H1 (cell line): ENCODE results near the gene PRDM1. TPM values are rescaled to one million over a fixed set of nuclear protein-coding genes. Genes with fewer than 3 reads are reported as not detected.

Experiments used
- CTCF ChIA-PET: fragments of 300-600 bp; sonication (Branson Sonifier 250); formaldehyde crosslinking; loops from one replicate; lab custom pipeline; 2021; ENCODE audit not compliant: partially characterized antibody; lab: Charles Lee
- POLR2A ChIA-PET: fragments of 300-600 bp; sonication (Branson Sonifier 250); formaldehyde crosslinking; loops from one replicate; lab custom pipeline; 2021; ENCODE audit warnings: inconsistent platforms; ENCODE audit not compliant: partially characterized antibody; lab: Charles Lee
- DNase-seq, 2 experiments: peaks; one replicate each; pipeline versions ENCODE4 v3.0.0 to v3.0.0-alpha.2; 2010 to 2022; ENCODE audit warnings: low spot score in 2 of 2, low read depth in 1 of 2, mixed read lengths in 1 of 2
- FAIRE-seq: peaks from 2 replicates; lab custom pipeline; 2011; peaks lifted over from hg19 to GRCh38; lab: Jason Lieb, UNC
- H2AFZ ChIP-seq: 2 replicates; pipeline ENCODE4 v1.8.1; 2012; ENCODE audit warnings: low read length, inconsistent platforms
- H2AK5ac ChIP-seq: 2 replicates; pipeline ENCODE4 v1.6.1; 2013; ENCODE audit warnings: low read depth, low read length
- H2BK120ac ChIP-seq: replicated peaks from 2 replicates; pipeline ENCODE3; 2013; ENCODE audit warnings: low read depth, low read length, inconsistent platforms
- H2BK12ac ChIP-seq: 2 replicates; pipeline ENCODE4 v1.6.1; 2013; ENCODE audit warnings: low read depth, low read length
- H2BK15ac ChIP-seq: 2 replicates; pipeline ENCODE4 v1.6.1; 2013; ENCODE audit warnings: low read length
- H2BK20ac ChIP-seq: 2 replicates; pipeline ENCODE4 v1.6.1; 2013; ENCODE audit warnings: low read length
- H2BK5ac ChIP-seq: 2 replicates; pipeline ENCODE4 v1.6.1; 2013; ENCODE audit warnings: low read depth, low read length
- H3K14ac ChIP-seq: 2 replicates; pipeline ENCODE4 v1.6.1; 2013; ENCODE audit warnings: inconsistent platforms; ENCODE audit not compliant: insufficient read length
- H3K18ac ChIP-seq: 2 replicates; pipeline ENCODE4 v1.6.1; 2013; ENCODE audit warnings: low read length; ENCODE audit errors: extremely low read depth
- H3K23ac ChIP-seq: 2 replicates; pipeline ENCODE4 v1.6.1; 2013; ENCODE audit warnings: inconsistent platforms; ENCODE audit not compliant: insufficient read length
- H3K23me2 ChIP-seq: 2 replicates; pipeline ENCODE4 v1.6.1; 2013; ENCODE audit warnings: low read depth, low read length
- H3K27ac ChIP-seq: 2 replicates; pipeline ENCODE4 v1.6.1; 2011; ENCODE audit warnings: low read depth, low read length, inconsistent platforms
- H3K27me3 ChIP-seq, 4 experiments: replicated peaks in 1 of 4; 1 replicate in 1 of 4; 2 replicates in 3 of 4; pipeline versions ENCODE4 v1.6.1 to v1.8.1; 2011 to 2013; ENCODE audit warnings: low read length in 3 of 4, mild to moderate bottlenecking in 3 of 4, inconsistent platforms in 2 of 4, mixed read lengths in 2 of 4, moderate library complexity in 1 of 4; ENCODE audit not compliant: control insufficient read depth in 3 of 4, insufficient read depth in 3 of 4; ENCODE audit errors: extremely low read depth in 1 of 4
- H3K36me3 ChIP-seq, 4 experiments: 2 replicates each; pipeline versions ENCODE4 v1.6.1 to v1.8.1; 2011 to 2013; ENCODE audit warnings: mild to moderate bottlenecking in 4 of 4, low read length in 3 of 4, moderate library complexity in 2 of 4, control low read depth in 1 of 4, inconsistent platforms in 1 of 4; ENCODE audit not compliant: insufficient read depth in 4 of 4, control insufficient read depth in 2 of 4
- H3K4ac ChIP-seq: replicated peaks from 2 replicates; pipeline ENCODE3; 2013; ENCODE audit warnings: low read length, low read depth, mixed read lengths, inconsistent platforms; ENCODE audit not compliant: insufficient read length
- H3K4me1 ChIP-seq, 4 experiments: replicated peaks in 1 of 4; 1 replicate in 1 of 4; 2 replicates in 3 of 4; pipeline versions ENCODE4 v1.6.1 to v1.8.1; 2011 to 2013; ENCODE audit warnings: low read length in 3 of 4, inconsistent platforms in 2 of 4, mixed read lengths in 1 of 4; ENCODE audit not compliant: insufficient read depth in 4 of 4, control insufficient read depth in 3 of 4
- H3K4me2 ChIP-seq, 2 experiments: 2 replicates each; pipeline versions ENCODE4 v1.6.1 to v1.8.1; 2011 to 2013; ENCODE audit warnings: low read depth in 2 of 2, low read length in 2 of 2, control low read depth in 1 of 2, inconsistent platforms in 1 of 2, mild to moderate bottlenecking in 1 of 2; ENCODE audit not compliant: insufficient read depth in 1 of 2
- H3K4me3 ChIP-seq, 4 experiments: fragments of 200-600, 300-600 bp in 1 of 4; sonication (generic), shearing (Covaris generic), sonication (Bioruptor Twin) in 1 of 4; 2 replicates each; pipeline versions ENCODE4 v1.5.1 to v1.8.1; 2011 to 2016; ENCODE audit warnings: low read length in 4 of 4, low read depth in 3 of 4, control low read depth in 2 of 4, inconsistent platforms in 2 of 4, mild to moderate bottlenecking in 2 of 4, mixed read lengths in 1 of 4, moderate library complexity in 1 of 4; ENCODE audit not compliant: insufficient read depth in 2 of 4; ENCODE audit errors: extremely low read depth in 1 of 4
- H3K56ac ChIP-seq: replicated peaks from 2 replicates; pipeline ENCODE3; 2013; ENCODE audit warnings: low read depth, mild to moderate bottlenecking, mixed read lengths, low read length, inconsistent platforms; ENCODE audit not compliant: insufficient read length
- H3K79me1 ChIP-seq: 2 replicates; pipeline ENCODE4 v1.6.1; 2013; ENCODE audit warnings: low read depth, low read length, control low read depth
- H3K79me2 ChIP-seq, 2 experiments: 2 replicates each; pipeline versions ENCODE4 v1.6.1 to v1.8.1; 2012 to 2013; ENCODE audit warnings: low read length in 2 of 2, mild to moderate bottlenecking in 2 of 2, inconsistent platforms in 1 of 2; ENCODE audit not compliant: insufficient read depth in 2 of 2, control insufficient read depth in 1 of 2
- H3K9ac ChIP-seq, 4 experiments: replicated peaks in 1 of 4; 1 replicate in 1 of 4; 2 replicates in 3 of 4; pipeline versions ENCODE4 v1.6.1 to v1.8.1; 2011 to 2013; ENCODE audit warnings: low read depth in 3 of 4, low read length in 3 of 4, control low read depth in 2 of 4, mild to moderate bottlenecking in 2 of 4, moderate library complexity in 2 of 4, inconsistent platforms in 1 of 4; ENCODE audit errors: extremely low read depth in 1 of 4
- H3K9me3 ChIP-seq, 2 experiments: 2 replicates each; pipeline versions ENCODE4 v1.6.1 to v1.8.1; 2012 to 2013; ENCODE audit warnings: mild to moderate bottlenecking in 2 of 2, moderate library complexity in 2 of 2, control low read depth in 1 of 2, inconsistent platforms in 1 of 2, low read depth in 1 of 2, low read length in 1 of 2, mixed read lengths in 1 of 2; ENCODE audit not compliant: insufficient read depth in 2 of 2
- H4K20me1 ChIP-seq, 2 experiments: replicated peaks in 1 of 2; 2 replicates each; pipeline versions ENCODE3 to v1.8.1; 2011 to 2013; ENCODE audit warnings: inconsistent platforms in 2 of 2, low read length in 2 of 2, mild to moderate bottlenecking in 1 of 2; ENCODE audit not compliant: insufficient read depth in 2 of 2, control insufficient read depth in 1 of 2
- H4K5ac ChIP-seq: 2 replicates; pipeline ENCODE4 v1.6.1; 2013; ENCODE audit warnings: low read length, low read depth, mixed read lengths, inconsistent platforms; ENCODE audit not compliant: insufficient read length
- H4K8ac ChIP-seq: 2 replicates; pipeline ENCODE4 v1.8.0; 2013; ENCODE audit warnings: mild to moderate bottlenecking, moderate library complexity, low read length, inconsistent platforms; ENCODE audit not compliant: insufficient read depth; ENCODE audit errors: extremely low read depth
- H4K91ac ChIP-seq: replicated peaks from 2 replicates; pipeline ENCODE3; 2013; ENCODE audit warnings: low read length, mixed read lengths, inconsistent platforms; ENCODE audit not compliant: insufficient read length
- TBP ChIP-seq: IDR thresholded peaks from 2 replicates; pipeline ENCODE4 v1.6.1; 2011; ENCODE audit warnings: low read depth, low read length, improper control_type of control experiment
- WGBS, 2 experiments: shearing (Covaris generic) in 1 of 2; methylation state at CpG; one replicate each; pipeline versions ENCODE4 v1.1.6 to v1.1.7; 2013 to 2015; ENCODE audit warnings: low lambda C conversion rate in 2 of 2, mixed read lengths in 2 of 2, inconsistent platforms in 1 of 2, low coverage in 1 of 2, missing lambda C conversion rate in 1 of 2; ENCODE audit not compliant: insufficient replicate concordance in 2 of 2, insufficient coverage in 1 of 2, insufficient read length in 1 of 2; ENCODE audit errors: extremely low coverage in 1 of 2, missing lambda C conversion rate in 1 of 2; 5-methylcytosine and 5-hydroxymethylcytosine counted together
- polyA plus RNA-seq, 7 experiments: library from polyadenylated mRNA; depleted of rRNA in 3 of 7; stranded (reverse) in 5 of 7; unstranded in 2 of 7; fragments of >200 nt in 5 of 7; fragments of 200-250 nt in 2 of 7; gene quantifications; 1 replicate in 5 of 7; 2 replicates in 1 of 7; 4 replicates in 1 of 7; pipeline versions ENCODE4 v1.2.1 to v1.2.3, GENCODE V29; 2011 to 2013; ENCODE audit warnings: missing spikeins in 2 of 7, mixed read lengths in 2 of 7
- total RNA-seq: library from RNA; stranded (reverse); fragmentation: NEBNext Ultra II Directional; extraction: Animal tissue kit (Norgen Biotek cat#: 25700); gene quantifications from 2 replicates; pipeline ENCODE4 v1.2.1, GENCODE V29; 2021

PRDM1 gene
- total and polyA plus RNA-seq, 2 of the 8 experiments (the other 6 are each of a cell fraction or from before 2014, with no cell fraction given), result 0.21 to 0.74 TPM

DNA sequence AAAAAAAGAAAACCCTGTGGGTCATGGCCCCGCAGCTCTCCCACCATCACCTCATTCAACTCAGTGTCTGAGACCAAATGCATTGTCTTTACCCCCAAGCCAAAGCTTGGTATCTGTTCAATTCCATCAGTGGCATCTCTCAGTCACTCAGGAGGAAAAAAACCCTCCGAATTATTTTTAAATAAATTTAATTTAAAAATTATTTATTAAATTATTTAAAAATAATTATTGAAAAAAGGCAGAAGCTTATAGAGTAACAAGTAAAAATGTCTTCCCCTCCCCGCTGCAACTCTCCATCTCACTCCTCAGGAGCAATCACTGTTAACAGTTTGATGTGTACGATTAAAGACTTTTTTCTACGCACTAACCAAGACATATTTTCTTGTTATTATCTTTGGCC is 50.7 kb downstream of the PRDM1 start:
- 96% methylated on average over 5 of the region's 5 CpGs; no CpG with 5 or more reads in 1 of the 2 experiments for WGBS, 2 experiments
- no peak overlapping the region for H3K27ac ChIP-seq
- H3K14ac ChIP-seq, result no peak overlapping the region
- H3K23me2 ChIP-seq, result no peaks in the 10 kb centered on the region
- H3K4me3 ChIP-seq, result no peak overlapping the region
- no peak overlapping the region for H2BK20ac ChIP-seq
- H3K9me3 ChIP-seq, result no peaks in the 10 kb centered on the region
- ChIA-PET CTCF (interaction anchor here (1.2 kb wide), 1 partner anchor 10 kb away, joined by 3 read pairs; no protein-coding TSS in a partner anchor), POLR2A (interaction anchor here (1.2 kb wide), 1 partner anchor 30 kb away, joined by 3 read pairs; no protein-coding TSS in a partner anchor)
- H3K79me1 ChIP-seq, result no peaks in the 10 kb centered on the region
- no peak overlapping the region for H4K91ac ChIP-seq
- no peak overlapping the region for H3K4me2 ChIP-seq
- H3K79me2 ChIP-seq, result no peaks in the 10 kb centered on the region
- H3K56ac ChIP-seq, result no peak overlapping the region
- no peak for FAIRE-seq
- peaks cover 0 to 1% (median 0%) of the 10 kb centered on the region in 4 experiments; a peak in 1 of 7 replicates for H3K27me3 ChIP-seq
- H2BK12ac ChIP-seq, result no peak overlapping the region
- TF ChIP-seq TBP, result no peak
- no peak overlapping the region for H3K23ac ChIP-seq
- no peak for DNase-seq
- no peak overlapping the region for H4K5ac ChIP-seq
- no peaks in the 10 kb centered on the region for H3K36me3 ChIP-seq
- no peak overlapping the region for H2BK15ac ChIP-seq
- no peak overlapping the region for H2BK120ac ChIP-seq
- no peak overlapping the region for H3K4ac ChIP-seq
- no peak overlapping the region for H3K18ac ChIP-seq
- H2BK5ac ChIP-seq, result no peak overlapping the region
- peaks cover 0 to 3% (median 0%) of the 10 kb centered on the region in 4 experiments; a peak in 1 of 7 replicates for H3K4me1 ChIP-seq
- H3K9ac ChIP-seq, result no peak overlapping the region
- no peaks in the 10 kb centered on the region for H4K20me1 ChIP-seq
- no peak overlapping the region for H2AFZ ChIP-seq
- H2AK5ac ChIP-seq, result no peak overlapping the region
- no peak overlapping the region for H4K8ac ChIP-seq
